Peyer's patch (tissue), 4 donors: ENCODE results near the gene SNX32. TPM values are rescaled to one million over a fixed set of nuclear protein-coding genes. Genes with fewer than 3 reads are reported as not detected.
A peak's percentile ranks its signal among the peaks of the same experiment; 100 is the strongest.

Source experiments
- DNase-seq, 3 donors: peaks; one replicate each; pipeline ENCODE4 v3.0.0-alpha.2; 2017 to 2019
- H3K27ac ChIP-seq, 4 donors: fragments of 200-600 bp; sonication (generic); one replicate each; pipeline ENCODE4 v1.5.1; 2016 to 2019
- H3K27me3 ChIP-seq, 2 donors: fragments of 200-600 bp; sonication (generic); one replicate each; pipeline ENCODE4 v1.5.1; 2019
- H3K36me3 ChIP-seq, 3 donors: fragments of 200-600 bp; sonication (generic); one replicate each; pipeline ENCODE4 v1.5.1; 2016 to 2019
- H3K4me1 ChIP-seq, 4 donors: fragments of 200-600 bp; sonication (generic); one replicate each; pipeline ENCODE4 v1.5.1; 2016 to 2019
- H3K4me3 ChIP-seq, 4 donors: fragments of 200-600 bp; sonication (generic); 1 replicate in 3 of 4; 2 replicates in 1 of 4; pipeline ENCODE4 v1.5.1; 2016 to 2019; ENCODE audit warnings: mild to moderate bottlenecking in 1 of 4
- H3K9me3 ChIP-seq, 4 donors: fragments of 200-600 bp; sonication (generic); one replicate each; pipeline ENCODE4 v1.5.1; 2016 to 2019; ENCODE audit warnings: mild to moderate bottlenecking in 1 of 4
- POLR2A ChIP-seq, 2 donors: fragments of 450-650 bp; IDR thresholded peaks; one replicate each; pipeline ENCODE4 v1.5.1; 2017; ENCODE audit warnings: antibody characterized with exemption in 2 of 2, mild to moderate bottlenecking in 2 of 2, moderate library complexity in 2 of 2
- total RNA-seq, 4 donors: library from RNA; depleted of rRNA; stranded (reverse); fragments of >200 nt; gene quantifications; one replicate each; pipeline ENCODE4 v1.1.0, GENCODE V29; 2016
- TF ChIP-seq, protein P1 (sequence below), 6 experiments: fragments of 450-650 bp in 4 of 6; fragments of 200-600 bp in 2 of 6; sonication (generic) in 1 of 6; IDR thresholded peaks; one replicate each; pipeline ENCODE4 v1.5.1; 2017 to 2019; ENCODE audit warnings: antibody characterized with exemption in 6 of 6, mild to moderate bottlenecking in 3 of 6, moderate library complexity in 1 of 6

Gene SNX32
- total RNA-seq, 4 donors from 2014 or later: 1.7 to 6.7 (median 6.4) TPM; not detected in 1

DNA sequence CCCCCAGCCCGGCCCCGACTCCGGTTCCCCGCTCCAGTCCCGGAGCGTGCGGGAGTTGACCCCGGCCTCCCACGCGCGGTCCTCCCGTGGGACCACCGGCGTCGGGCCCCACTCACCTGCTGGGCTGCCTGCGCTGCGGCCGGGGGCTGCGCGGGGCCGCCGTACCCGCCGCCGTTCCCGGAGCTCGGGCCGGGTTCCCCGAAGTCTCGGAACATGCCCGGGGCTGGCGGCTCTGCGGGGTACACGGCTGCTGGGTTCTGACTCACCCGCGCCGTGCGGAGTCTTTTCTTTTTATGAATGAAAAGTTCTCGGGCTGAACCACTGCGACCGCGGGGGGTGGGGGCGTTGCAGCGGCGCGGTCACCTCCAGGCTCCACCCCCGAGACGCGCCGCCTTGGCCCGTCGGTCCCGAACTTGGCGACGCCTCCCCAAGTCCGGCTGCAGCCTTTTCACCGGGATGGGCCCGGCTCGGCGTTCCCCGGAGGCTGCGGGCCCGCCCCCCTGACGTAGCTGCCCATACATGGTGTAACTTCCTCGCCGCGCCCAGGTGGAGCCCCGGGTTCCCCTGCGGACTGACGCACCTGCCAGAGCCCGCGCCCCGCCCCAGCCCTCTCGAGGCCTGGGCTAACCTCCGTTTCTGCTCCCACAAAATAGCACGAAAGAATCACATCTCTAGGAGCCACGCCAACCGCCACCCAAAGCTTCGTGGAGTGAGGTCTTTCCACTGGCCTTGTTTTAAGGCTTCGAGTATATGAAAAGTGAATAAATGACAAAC lies 66.5 kb downstream of the SNX32 start, which contains the start of gene FOSL1:
TSS of gene FOSL1 (minus strand) at position 264 of the 774 bp plus-strand sequence. CDS start at position 215, 49 bp downstream.
- H3K4me3 ChIP-seq: peak within 1 kb of the TSS; percentile 41 to 68 (median 57)
- peaks cover 0 to 5% of the 10 kb centered on the region in 2 donors for H3K27me3 ChIP-seq

DNA sequence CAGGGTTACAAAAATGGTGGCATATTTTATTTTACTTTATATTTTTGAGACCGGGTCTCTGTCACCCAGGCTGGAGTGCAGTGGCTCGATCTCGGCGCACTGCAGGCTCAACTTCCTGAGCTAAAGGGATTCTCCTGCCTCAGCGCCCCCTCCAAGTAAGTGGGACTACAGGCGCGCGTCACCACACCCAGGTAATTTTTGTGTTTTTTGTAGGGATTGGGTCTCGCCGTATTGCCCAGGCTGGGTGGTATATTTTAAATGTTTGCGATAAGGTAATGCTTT lies 67.1 kb downstream of the SNX32 start:
- Histone ChIP-seq H3K36me3 (no peaks in the 10 kb centered on the region), H3K4me3 (peak overlapping the region in 3 of 4 donors; percentile 41 to 68 (median 57)), H3K27ac (peak overlapping the region in 3 of 4 donors; percentile 46 to 62 (median 59)), H3K9me3 (no peaks in the 10 kb centered on the region), H3K27me3 (peaks cover 0 to 5% of the 10 kb centered on the region in 2 donors), H3K4me1 (peaks cover 10 to 22% (median 15%) of the 10 kb centered on the region in 4 donors)
- TF ChIP-seq, protein P1, sequence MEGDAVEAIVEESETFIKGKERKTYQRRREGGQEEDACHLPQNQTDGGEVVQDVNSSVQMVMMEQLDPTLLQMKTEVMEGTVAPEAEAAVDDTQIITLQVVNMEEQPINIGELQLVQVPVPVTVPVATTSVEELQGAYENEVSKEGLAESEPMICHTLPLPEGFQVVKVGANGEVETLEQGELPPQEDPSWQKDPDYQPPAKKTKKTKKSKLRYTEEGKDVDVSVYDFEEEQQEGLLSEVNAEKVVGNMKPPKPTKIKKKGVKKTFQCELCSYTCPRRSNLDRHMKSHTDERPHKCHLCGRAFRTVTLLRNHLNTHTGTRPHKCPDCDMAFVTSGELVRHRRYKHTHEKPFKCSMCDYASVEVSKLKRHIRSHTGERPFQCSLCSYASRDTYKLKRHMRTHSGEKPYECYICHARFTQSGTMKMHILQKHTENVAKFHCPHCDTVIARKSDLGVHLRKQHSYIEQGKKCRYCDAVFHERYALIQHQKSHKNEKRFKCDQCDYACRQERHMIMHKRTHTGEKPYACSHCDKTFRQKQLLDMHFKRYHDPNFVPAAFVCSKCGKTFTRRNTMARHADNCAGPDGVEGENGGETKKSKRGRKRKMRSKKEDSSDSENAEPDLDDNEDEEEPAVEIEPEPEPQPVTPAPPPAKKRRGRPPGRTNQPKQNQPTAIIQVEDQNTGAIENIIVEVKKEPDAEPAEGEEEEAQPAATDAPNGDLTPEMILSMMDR (IDR thresholded peaks at IDR 0.05): no peak
- no peak for TF ChIP-seq POLR2A (IDR thresholded peaks at IDR 0.05)
- DNase-seq: no peak

More for the DNA sequence above, 66.5 kb downstream of the SNX32 start, which contains the start of gene FOSL1:
- Histone ChIP-seq H3K9me3 (no peaks in the 10 kb centered on the region), H3K36me3 (no peaks in the 10 kb centered on the region), H3K27ac (peak within 1 kb of the TSS; percentile 16 to 62 (median 52)), H3K4me1 (peaks cover 10 to 22% (median 15%) of the 10 kb centered on the region in 4 donors)
- TF ChIP-seq POLR2A (IDR thresholded peaks at IDR 0.05): peak; percentile 56 to 60
- TF ChIP-seq, protein P1 (IDR thresholded peaks at IDR 0.05): no peak
- DNase-seq: peak; percentile 90 to 98 (median 97)

DNA sequence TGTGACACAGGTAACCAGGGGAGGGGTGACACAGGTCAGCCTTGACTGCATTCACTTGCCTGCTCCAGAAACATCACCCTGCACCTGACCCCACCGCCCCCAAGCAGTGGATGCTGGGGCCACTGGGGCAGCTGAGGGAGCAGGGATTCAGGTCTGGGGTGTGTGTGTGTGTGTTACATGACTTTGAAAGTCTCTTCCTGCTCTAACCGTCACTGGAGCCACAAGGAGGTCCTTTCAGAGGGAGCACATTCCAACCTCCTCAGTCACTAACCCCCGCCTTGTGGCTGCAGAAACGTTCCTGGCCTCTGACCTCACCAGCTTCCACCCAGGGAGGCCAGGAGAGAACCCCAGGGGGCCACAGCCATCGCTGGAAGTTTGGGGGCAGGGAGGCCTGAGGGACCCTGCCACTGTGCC lies 69.3 kb downstream of the SNX32 start:
- Histone ChIP-seq H3K4me3 (no peak overlapping the region), H3K4me1 (peaks cover 10 to 22% (median 15%) of the 10 kb centered on the region in 4 donors), H3K9me3 (no peaks in the 10 kb centered on the region), H3K27me3 (peaks cover 0 to 5% of the 10 kb centered on the region in 2 donors), H3K36me3 (no peaks in the 10 kb centered on the region), H3K27ac (no peak overlapping the region)
- TF ChIP-seq, protein P1 (IDR thresholded peaks at IDR 0.05): no peak
- no peak for TF ChIP-seq POLR2A (IDR thresholded peaks at IDR 0.05)
- DNase-seq: no peak

Other genes with a start within 250 kb of the SNX32 start
- gene KCNK7, start 238.2 kb upstream of the SNX32 start, total RNA-seq: 1 to 10 TPM in 3 of 4 donors, not detected in 1; 1.5 to 3.5 (median 2.5) TPM
- 100 to 1,000 TPM; 106 to 209 (median 150) TPM for gene MAP3K11, start 219.7 kb upstream of the SNX32 start, total RNA-seq
- 100 to 1,000 TPM in 1 of 4 donors, 10 to 100 TPM in 3; 60.2 to 106 (median 81.3) TPM for gene PCNX3, start 218.2 kb upstream of the SNX32 start, total RNA-seq
- 10 to 100 TPM; 18.0 to 48.7 (median 24.7) TPM for gene SIPA1, start 195.9 kb upstream of the SNX32 start, total RNA-seq
- 10 to 100 TPM; 46.6 to 86.9 (median 59.7) TPM for gene RELA, start 171.0 kb upstream of the SNX32 start, total RNA-seq
- 100 to 1,000 TPM in 1 of 4 donors, 10 to 100 TPM in 3; 55.9 to 137 (median 80.3) TPM for gene KAT5, start 121.7 kb upstream of the SNX32 start, total RNA-seq
- gene RNASEH2C, start 113.2 kb upstream of the SNX32 start, total RNA-seq: 10 to 100 TPM; 27.2 to 98.2 (median 35.4) TPM
- 10 to 100 TPM; 14.9 to 35.8 (median 35.0) TPM for gene AP5B1, start 53.0 kb upstream of the SNX32 start, total RNA-seq
- gene OVOL1, start 46.9 kb upstream of the SNX32 start, total RNA-seq: 10 to 100 TPM; 14.9 to 33.2 (median 29.8) TPM
- gene CFL1, start 24.2 kb downstream of the SNX32 start, total RNA-seq: 1,000 to 10,000 TPM in 3 of 4 donors, 100 to 1,000 TPM in 1; 961 to 2,313 (median 1,456) TPM
- gene MUS81, start 26.5 kb downstream of the SNX32 start, total RNA-seq: 100 to 1,000 TPM in 1 of 4 donors, 10 to 100 TPM in 3; 68.3 to 101 (median 78.9) TPM
- gene EFEMP2, start 38.8 kb downstream of the SNX32 start, total RNA-seq: 10 to 100 TPM in 3 of 4 donors, 1 to 10 TPM in 1; 4.4 to 75.1 (median 12.1) TPM
- gene CTSW, start 45.9 kb downstream of the SNX32 start, total RNA-seq: 1 to 10 TPM in 2 of 4 donors, not detected in 2; 1.3 to 1.9 TPM
- gene FIBP, start 54.5 kb downstream of the SNX32 start, total RNA-seq: 100 to 1,000 TPM; 100 to 173 (median 122) TPM
- 10 to 100 TPM in 1 of 4 donors, 1 to 10 TPM in 3; 3.5 to 12.4 (median 7.4) TPM for gene CCDC85B, start 56.7 kb downstream of the SNX32 start, total RNA-seq
- 1 to 10 TPM in 3 of 4 donors, not detected in 1; 1.5 to 7.4 (median 1.7) TPM for gene FOSL1, start 66.4 kb downstream of the SNX32 start, total RNA-seq
- 10 to 100 TPM in 2 of 4 donors, 1 to 10 TPM in 2; 8.3 to 20.6 (median 12.1) TPM for gene C11orf68, start 85.1 kb downstream of the SNX32 start, total RNA-seq
- 100 to 1,000 TPM in 1 of 4 donors, 10 to 100 TPM in 3; 32.6 to 112 (median 57.5) TPM for gene DRAP1, start 85.5 kb downstream of the SNX32 start, total RNA-seq
- gene TSGA10IP, start 111.5 kb downstream of the SNX32 start, total RNA-seq: not detected
- 10 to 100 TPM; 14.4 to 61.9 (median 26.4) TPM for gene SART1, start 127.8 kb downstream of the SNX32 start, total RNA-seq
- gene EIF1AD, start 168.2 kb downstream of the SNX32 start, total RNA-seq: 10 to 100 TPM; 15.1 to 66.0 (median 23.7) TPM
- gene BANF1, start 168.5 kb downstream of the SNX32 start, total RNA-seq: 10 to 100 TPM; 25.4 to 42.4 (median 27.7) TPM
- gene CST6, start 178.0 kb downstream of the SNX32 start, total RNA-seq: not detected
- not detected for gene CATSPER1, start 192.5 kb downstream of the SNX32 start, total RNA-seq
- gene GAL3ST3, start 215.2 kb downstream of the SNX32 start, total RNA-seq: not detected
- gene SF3B2, start 218.4 kb downstream of the SNX32 start, total RNA-seq: 100 to 1,000 TPM; 127 to 340 (median 171) TPM
- gene PACS1, start 236.3 kb downstream of the SNX32 start, total RNA-seq: 10 to 100 TPM; 10.3 to 52.0 (median 22.3) TPM